ENCODE data around the gene AFDN.

AFDN gene

GRCh38 chr6:167870321-167870720, 43.6 kb downstream of the AFDN start:
- H3K4me3 ChIP-seq (ENCODE audit: low read depth, low read length), result no peak overlapping the region

- H3K4me3 ChIP-seq (ENCODE audit: low read depth, low read length), result no peak overlapping the region
Observed at GRCh38 chr6:167872538-167873210, 46.0 kb downstream of the AFDN start.

- H3K4me3 ChIP-seq (ENCODE audit: low read depth, low read length), result no peak overlapping the region
Observed at GRCh38 chr6:167877994-167878779, 51.5 kb downstream of the AFDN start.

GRCh38 chr6:167879612-167880011, 52.9 kb downstream of the AFDN start:
- H3K4me3 ChIP-seq (ENCODE audit: low read depth, low read length), result no peak overlapping the region

- no peak overlapping the region for H3K4me3 ChIP-seq (ENCODE audit: low read depth, low read length)
Observed at GRCh38 chr6:167881327-167881726, 54.6 kb downstream of the AFDN start.

GRCh38 chr6:167882244-167882643, 55.5 kb downstream of the AFDN start:
- no peak overlapping the region for H3K4me3 ChIP-seq (ENCODE audit: low read depth, low read length)

- H3K4me3 ChIP-seq (ENCODE audit: low read depth, low read length), result no peak overlapping the region
Observed at GRCh38 chr6:167888098-167888497, 61.4 kb downstream of the AFDN start.

GRCh38 chr6:167892835-167893815, 66.4 kb downstream of the AFDN start:
- H3K4me3 ChIP-seq (ENCODE audit: low read depth, low read length), result no peak overlapping the region

- no peak overlapping the region for H3K4me3 ChIP-seq (ENCODE audit: low read depth, low read length)
Observed at GRCh38 chr6:167894965-167895364, 68.3 kb downstream of the AFDN start.

- no peak overlapping the region for H3K4me3 ChIP-seq (ENCODE audit: low read depth, low read length)
Observed at GRCh38 chr6:167896648-167897047, 69.9 kb downstream of the AFDN start.

GRCh38 chr6:167898673-167899311, 72.1 kb downstream of the AFDN start:
- H3K4me3 ChIP-seq (ENCODE audit: low read depth, low read length), result no peak overlapping the region

- H3K4me3 ChIP-seq (ENCODE audit: low read depth, low read length), result no peak overlapping the region
Observed at GRCh38 chr6:167904791-167905190, 78.1 kb downstream of the AFDN start.

- H3K4me3 ChIP-seq (ENCODE audit: low read depth, low read length), result no peak overlapping the region
Observed at GRCh38 chr6:167906899-167907298, 80.2 kb downstream of the AFDN start.

- no peak overlapping the region for H3K4me3 ChIP-seq (ENCODE audit: low read depth, low read length)
Observed at GRCh38 chr6:167907837-167908681, 81.3 kb downstream of the AFDN start.

GRCh38 chr6:167910007-167910406, 83.3 kb downstream of the AFDN start:
- no peak overlapping the region for H3K4me3 ChIP-seq (ENCODE audit: low read depth, low read length)

GRCh38 chr6:167910652-167911051, 83.9 kb downstream of the AFDN start:
- H3K4me3 ChIP-seq (ENCODE audit: low read depth, low read length), result no peak overlapping the region

GRCh38 chr6:167912494-167912893, 85.8 kb downstream of the AFDN start:
- no peak overlapping the region for H3K4me3 ChIP-seq (ENCODE audit: low read depth, low read length)

- H3K4me3 ChIP-seq (ENCODE audit: low read depth, low read length), result no peak overlapping the region
Observed at GRCh38 chr6:167913699-167914098, 87.0 kb downstream of the AFDN start.

GRCh38 chr6:167915139-167915538, 88.4 kb downstream of the AFDN start:
- no peak overlapping the region for H3K4me3 ChIP-seq (ENCODE audit: low read depth, low read length)

Data from iPS-11a (cell line).